Measurements from ENCODE around the gene HDAC5. TPM values are rescaled to one million over a fixed set of nuclear protein-coding genes. Genes with fewer than 3 reads are reported as not detected.

The HDAC5 gene
- total and polyA plus RNA-seq, 2 donors from 2014 or later = 25.3 to 35.6 TPM

- Histone ChIP-seq H3K9ac (ENCODE audit: low read length in 3 of 3) (no peak overlapping the region), H3K36me3 (ENCODE audit: control insufficient read depth in 2 of 3, insufficient read depth in 3 of 3, low read length in 3 of 3) (peaks cover 2 to 18% (median 2%) of the 10 kb centered on the region in 3 donors), H3K4me1 (ENCODE audit: control insufficient read depth in 2 of 3, insufficient read depth in 2 of 3, low read depth in 1 of 3, low read length in 3 of 3) (peaks cover 0 to 7% (median 4%) of the 10 kb centered on the region in 3 donors), H3K9me3 (ENCODE audit: control insufficient read depth in 2 of 3, insufficient read depth in 1 of 3, low read length in 3 of 3) (no peaks in the 10 kb centered on the region), H3K27me3 (ENCODE audit: control insufficient read depth, insufficient read depth, low read length) (no peaks in the 10 kb centered on the region), H3K4me3 (ENCODE audit: low read length in 3 of 3) (no peak overlapping the region), H3K27ac (ENCODE audit: low read depth in 2 of 2, low read length in 2 of 2) (no peak overlapping the region)
- DNase-seq (no peak), FAIRE-seq (no peak)
- TF ChIP-seq CTCF (IDR thresholded peaks at IDR 0.05; ENCODE audit: borderline replicate concordance, extremely low read depth, insufficient read depth) = no peak
- intact Hi-C loops (cut with DNase I) = no loop called here
Measured at GRCh38 chr17:44062871-44063270, 60.6 kb downstream of the HDAC5 start.

- Histone ChIP-seq H3K4me3 (ENCODE audit: low read length in 3 of 3) (no peak overlapping the region), H3K9ac (ENCODE audit: low read length in 3 of 3) (no peak overlapping the region), H3K4me1 (ENCODE audit: control insufficient read depth in 2 of 3, insufficient read depth in 2 of 3, low read depth in 1 of 3, low read length in 3 of 3) (peaks cover 0 to 7% (median 4%) of the 10 kb centered on the region in 3 donors), H3K9me3 (ENCODE audit: control insufficient read depth in 2 of 3, insufficient read depth in 1 of 3, low read length in 3 of 3) (no peaks in the 10 kb centered on the region), H3K27me3 (ENCODE audit: control insufficient read depth, insufficient read depth, low read length) (no peaks in the 10 kb centered on the region), H3K27ac (ENCODE audit: low read depth in 2 of 2, low read length in 2 of 2) (no peak overlapping the region), H3K36me3 (ENCODE audit: control insufficient read depth in 2 of 3, insufficient read depth in 3 of 3, low read length in 3 of 3) (peaks cover 2 to 18% (median 2%) of the 10 kb centered on the region in 3 donors)
- no peak for TF ChIP-seq CTCF (IDR thresholded peaks at IDR 0.05; ENCODE audit: borderline replicate concordance, extremely low read depth, insufficient read depth)
- no peak for DNase-seq
- FAIRE-seq = no peak
- intact Hi-C loops (cut with DNase I) = no loop called here
Measured at GRCh38 chr17:44061446-44061845, 62.0 kb downstream of the HDAC5 start.

DNA sequence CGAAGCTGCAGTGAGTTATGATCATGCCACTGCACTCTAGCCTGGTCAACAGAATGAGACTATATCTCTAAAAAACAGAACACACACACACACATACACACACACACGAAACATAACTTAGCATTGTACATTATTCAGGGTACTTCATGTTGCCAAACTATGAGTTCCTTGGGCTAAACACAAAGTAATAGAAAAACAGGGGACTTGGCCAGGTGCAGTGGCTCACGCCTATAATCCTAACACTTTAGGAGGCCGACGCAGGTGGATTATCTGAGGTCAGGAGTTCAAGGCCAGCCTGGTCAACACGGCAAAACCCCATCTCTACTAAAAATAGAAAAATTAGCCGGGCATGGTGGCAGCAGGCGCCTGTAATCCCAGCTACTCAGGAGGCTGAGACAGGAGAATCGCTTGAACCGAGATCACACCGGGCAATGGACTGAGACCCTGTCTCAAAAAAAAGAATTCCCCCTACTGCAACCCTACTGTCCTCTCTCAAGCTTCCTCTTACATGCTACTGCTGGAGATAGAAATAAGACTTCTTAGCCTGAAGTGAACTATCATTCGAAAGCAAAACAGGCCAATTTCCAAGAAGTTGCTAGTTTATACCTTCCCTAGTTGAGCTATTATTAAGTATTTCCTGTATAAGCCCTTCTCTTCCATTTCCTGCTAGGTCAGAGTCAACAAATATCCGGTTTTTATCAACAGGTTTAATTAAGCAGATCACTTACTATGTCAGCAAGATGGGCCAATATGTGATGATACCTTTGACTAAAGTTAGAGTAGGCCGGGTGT lies 64.1 kb downstream of the HDAC5 start:
- Histone ChIP-seq H3K4me1 (ENCODE audit: control insufficient read depth in 2 of 3, insufficient read depth in 2 of 3, low read depth in 1 of 3, low read length in 3 of 3) (peaks cover 0 to 2% (median 0%) of the 10 kb centered on the region in 3 donors), H3K36me3 (ENCODE audit: control insufficient read depth in 2 of 3, insufficient read depth in 3 of 3, low read length in 3 of 3) (peaks cover 2 to 18% (median 2%) of the 10 kb centered on the region in 3 donors), H3K9me3 (ENCODE audit: control insufficient read depth in 2 of 3, insufficient read depth in 1 of 3, low read length in 3 of 3) (no peaks in the 10 kb centered on the region), H3K27ac (ENCODE audit: low read depth in 2 of 2, low read length in 2 of 2) (no peak overlapping the region), H3K27me3 (ENCODE audit: control insufficient read depth, insufficient read depth, low read length) (no peaks in the 10 kb centered on the region), H3K9ac (ENCODE audit: low read length in 3 of 3) (no peak overlapping the region), H3K4me3 (ENCODE audit: low read length in 3 of 3) (no peak overlapping the region)
- TF ChIP-seq CTCF (IDR thresholded peaks at IDR 0.05; ENCODE audit: borderline replicate concordance, extremely low read depth, insufficient read depth) = no peak
- no peak for DNase-seq
- FAIRE-seq = no peak
- intact Hi-C loops (cut with DNase I) = no loop called here

Data from kidney (tissue), 14 donors.